PC-3 (cell line): ENCODE measurements around the gene PKLR. TPM values are rescaled to one million over a fixed set of nuclear protein-coding genes. Genes with fewer than 3 reads are reported as not detected.
"Not testable (repeated sequence)": the region's sequence is repeated elsewhere in the genome, so short reads cannot be mapped to it uniquely, and the experiment has no call there.

Source experiments
- ATAC-seq: fragments of 200-7000 bp; cut with Tn5 transposase; 2 replicates; pipeline ENCODE4 v1.9.1; 2020; ENCODE audit warnings: mild to moderate bottlenecking, moderate library complexity
- BruUV-seq: library from RNA; stranded (reverse); fragments of 400-500 nt; replicated peaks from 2 replicates; lab custom pipeline; 2021; lab: Mats Ljungman, UMichigan
- CTCF ChIA-PET: fragments of 300-600 bp; sonication (Branson Sonifier 250); formaldehyde crosslinking; loops from one replicate; lab custom pipeline; 2022; ENCODE audit warnings: antibody characterized with exemption; lab: Charles Lee
- POLR2A ChIA-PET: fragments of 300-600 bp; sonication (Branson Sonifier 250); formaldehyde crosslinking; loops from one replicate; lab custom pipeline; 2022; ENCODE audit warnings: antibody characterized with exemption; ENCODE audit not compliant: unreplicated experiment; lab: Charles Lee
- DNase-seq: peaks from one replicate; pipeline ENCODE4 v3.0.0-alpha.2; 2015
- H2AFZ ChIP-seq: fragments of 300-600 bp; sonication (generic); 2 replicates; pipeline ENCODE4 v1.6.0; 2016; ENCODE audit warnings: antibody characterized with exemption, low read length
- H3F3A ChIP-seq: fragments of 300-600 bp; sonication (generic); one replicate; pipeline ENCODE4 v1.6.0; 2017; ENCODE audit warnings: antibody characterized with exemption, low read length, control low read depth, mild to moderate bottlenecking; ENCODE audit not compliant: unreplicated experiment
- H3K27ac ChIP-seq: fragments of 300-600 bp; sonication (generic); 2 replicates; pipeline ENCODE4 v1.5.1; 2016; ENCODE audit warnings: mild to moderate bottlenecking, low read length
- H3K27me3 ChIP-seq: fragments of 300-600 bp; sonication (generic); 2 replicates; pipeline ENCODE4 v1.6.1; 2016; ENCODE audit warnings: low read length, mixed read lengths
- H3K36me3 ChIP-seq: fragments of 300-600 bp; sonication (generic); 2 replicates; pipeline ENCODE4 v1.6.1; 2016; ENCODE audit warnings: low read depth, mixed run types, low read length, mixed read lengths
- H3K4me1 ChIP-seq: fragments of 300-600 bp; sonication (generic); 2 replicates; pipeline ENCODE4 v1.5.1; 2016; ENCODE audit warnings: low read length; ENCODE audit not compliant: insufficient read depth
- H3K4me2 ChIP-seq: fragments of 300-600 bp; sonication (generic); 2 replicates; pipeline ENCODE4 v1.6.0; 2016; ENCODE audit warnings: low read length
- H3K4me3 ChIP-seq: fragments of 300-600 bp; sonication (generic); 2 replicates; pipeline ENCODE4 v1.5.1; 2016; ENCODE audit warnings: mild to moderate bottlenecking, low read length, mixed read lengths
- H3K79me2 ChIP-seq: fragments of 300-600 bp; sonication (generic); 2 replicates; pipeline ENCODE4 v1.6.1; 2017; ENCODE audit warnings: low read length, mixed read lengths
- H3K9ac ChIP-seq: fragments of 300-600 bp; sonication (generic); 2 replicates; pipeline ENCODE4 v1.6.0; 2016; ENCODE audit warnings: mild to moderate bottlenecking, low read length
- H3K9me2 ChIP-seq: fragments of 300-600 bp; sonication (generic); replicated peaks from 2 replicates; pipeline ENCODE4 v1.6.1; 2016; ENCODE audit warnings: mixed run types, low read length, mixed read lengths
- H3K9me3 ChIP-seq: fragments of 300-600 bp; sonication (generic); 2 replicates; pipeline ENCODE4 v1.6.1; 2016; ENCODE audit warnings: low read length, mixed read lengths
- H4K20me1 ChIP-seq: fragments of 300-600 bp; sonication (generic); 2 replicates; pipeline ENCODE4 v1.6.1; 2016; ENCODE audit warnings: low read length, mixed read lengths
- EZH2 ChIP-seq: fragments of 300-600 bp; sonication (generic); IDR thresholded peaks from one replicate; pipeline ENCODE4 v1.6.1; 2017; ENCODE audit warnings: antibody characterized with exemption, mild to moderate bottlenecking, low read length; ENCODE audit not compliant: unreplicated experiment
- EZH2phosphoT487 ChIP-seq: fragments of 300-600 bp; sonication (generic); IDR thresholded peaks from 2 replicates; pipeline ENCODE4 v1.6.1; 2018; ENCODE audit warnings: mild to moderate bottlenecking, antibody characterized with exemption, low read length, borderline replicate concordance
- intact Hi-C: fragments of 100-400 bp; cut with micrococcal nuclease; formaldehyde crosslinking; loops from 2 replicates; pipeline ENCODE4 v1.9.0; 2023
- total RNA-seq: library from RNA; depleted of rRNA; stranded (reverse); fragments of >200 nt; gene quantifications from 2 replicates; pipeline ENCODE4 v1.2.3, GENCODE V29; 2014
- TF ChIP-seq, protein P1 (sequence below): fragments of 300-600 bp; sonication (generic); conservative IDR thresholded peaks from 2 replicates; pipeline ENCODE4 v1.5.1; 2017; ENCODE audit warnings: antibody characterized with exemption, low read depth, mild to moderate bottlenecking, low read length

PKLR gene
- total RNA-seq, 1 experiment from 2014 or later = not detected

DNA sequence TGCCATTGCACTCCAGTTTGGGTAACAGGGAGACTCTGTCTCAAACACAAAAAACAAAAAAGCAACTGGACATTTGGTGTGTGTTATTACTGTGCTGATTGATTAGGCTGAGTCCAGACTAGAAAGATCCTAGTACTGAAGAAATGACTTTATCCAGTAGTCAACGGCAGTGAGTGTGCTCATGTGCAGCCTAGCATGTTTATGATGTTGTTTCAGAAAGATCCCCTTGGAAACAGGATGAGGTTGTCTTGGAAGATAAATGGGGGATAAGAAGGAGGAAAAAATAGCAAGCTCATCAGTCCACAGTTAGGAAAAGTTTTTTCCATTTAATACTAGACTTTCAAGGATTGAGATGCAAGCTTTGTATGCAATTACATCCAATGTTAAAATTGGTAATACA, 33.7 kb upstream of the PKLR start:
- TF ChIP-seq, protein P1, sequence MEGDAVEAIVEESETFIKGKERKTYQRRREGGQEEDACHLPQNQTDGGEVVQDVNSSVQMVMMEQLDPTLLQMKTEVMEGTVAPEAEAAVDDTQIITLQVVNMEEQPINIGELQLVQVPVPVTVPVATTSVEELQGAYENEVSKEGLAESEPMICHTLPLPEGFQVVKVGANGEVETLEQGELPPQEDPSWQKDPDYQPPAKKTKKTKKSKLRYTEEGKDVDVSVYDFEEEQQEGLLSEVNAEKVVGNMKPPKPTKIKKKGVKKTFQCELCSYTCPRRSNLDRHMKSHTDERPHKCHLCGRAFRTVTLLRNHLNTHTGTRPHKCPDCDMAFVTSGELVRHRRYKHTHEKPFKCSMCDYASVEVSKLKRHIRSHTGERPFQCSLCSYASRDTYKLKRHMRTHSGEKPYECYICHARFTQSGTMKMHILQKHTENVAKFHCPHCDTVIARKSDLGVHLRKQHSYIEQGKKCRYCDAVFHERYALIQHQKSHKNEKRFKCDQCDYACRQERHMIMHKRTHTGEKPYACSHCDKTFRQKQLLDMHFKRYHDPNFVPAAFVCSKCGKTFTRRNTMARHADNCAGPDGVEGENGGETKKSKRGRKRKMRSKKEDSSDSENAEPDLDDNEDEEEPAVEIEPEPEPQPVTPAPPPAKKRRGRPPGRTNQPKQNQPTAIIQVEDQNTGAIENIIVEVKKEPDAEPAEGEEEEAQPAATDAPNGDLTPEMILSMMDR = no peak
- TF ChIP-seq EZH2phosphoT487 = no peak
- no peak for TF ChIP-seq EZH2

DNA sequence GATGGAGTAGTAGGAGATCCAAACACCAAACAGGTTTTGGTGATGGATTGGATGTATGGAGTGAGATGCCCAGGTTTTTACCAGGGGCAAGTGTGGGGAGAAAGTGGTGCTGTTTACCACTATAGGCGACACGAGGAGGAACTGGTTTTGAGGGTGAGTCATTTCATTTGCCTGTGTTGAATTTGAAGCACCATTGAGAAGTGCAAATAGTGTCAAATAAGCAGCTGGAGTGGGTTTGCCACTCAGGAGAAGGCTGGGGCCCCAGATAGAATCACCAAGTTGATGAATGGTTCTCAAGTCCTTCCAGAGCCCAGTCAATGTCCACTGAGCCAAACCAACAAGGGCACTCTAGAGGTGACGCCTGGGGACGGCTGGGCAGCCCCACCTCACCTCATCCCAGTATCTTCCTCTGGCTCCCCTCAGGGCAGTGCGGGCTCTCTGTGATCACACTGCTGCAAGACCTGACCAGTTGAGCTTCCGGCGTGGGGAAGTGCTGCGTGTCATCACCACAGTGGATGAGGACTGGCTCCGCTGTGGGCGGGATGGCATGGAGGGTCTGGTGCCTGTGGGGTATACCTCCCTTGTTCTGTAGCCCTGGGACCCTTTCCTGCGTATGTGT, 28.9 kb upstream of the PKLR start:
- peak; percentile 15; the same call in 1 of the 2 replicates for ATAC-seq
- Histone ChIP-seq H3K79me2 (peaks cover 21% of the 10 kb centered on the region), H3K36me3 (peaks cover 38% of the 10 kb centered on the region), H2AFZ (no peak overlapping the region), H3K9me3 (no peaks in the 10 kb centered on the region), H3K27me3 (no peaks in the 10 kb centered on the region), H3K9me2 (no peaks in the 10 kb centered on the region), H3K4me2 (no peak overlapping the region), H3K9ac (no peak overlapping the region), H3K4me1 (peaks cover 17% of the 10 kb centered on the region; the same call in 1 of the 2 replicates), H3K27ac (no peak overlapping the region), H3F3A (no peaks in the 10 kb centered on the region), H4K20me1 (0 out of 2 replicates have a peak, but pooled peaks cover 3% of the 10 kb centered on the region), H3K4me3 (no peak overlapping the region)
- TF ChIP-seq, protein P1 = no peak
- no peak for TF ChIP-seq EZH2
- TF ChIP-seq EZH2phosphoT487 = no peak
- DNase-seq = peak; percentile 54
- ChIA-PET POLR2A (no interaction called here), CTCF (no interaction called here)
- no TSS peak for BruUV-seq
- intact Hi-C loops = no loop called here

More for the DNA sequence above, 33.7 kb upstream of the PKLR start:
- Histone ChIP-seq H2AFZ (no peak overlapping the region), H3K36me3 (peaks cover 60% of the 10 kb centered on the region), H3K9me2 (no peaks in the 10 kb centered on the region), H3K79me2 (no peaks in the 10 kb centered on the region), H3F3A (peaks cover 5% of the 10 kb centered on the region), H3K9ac (no peak overlapping the region), H3K4me2 (no peak overlapping the region), H3K27ac (no peak overlapping the region), H3K4me3 (no peak overlapping the region), H3K27me3 (no peaks in the 10 kb centered on the region), H3K9me3 (no peaks in the 10 kb centered on the region), H3K4me1 (peaks cover 3% of the 10 kb centered on the region; the same call in 1 of the 2 replicates), H4K20me1 (0 out of 2 replicates have a peak, but pooled peaks cover 3% of the 10 kb centered on the region)
- CTCF ChIA-PET = no interaction called here
- 0 out of 2 replicates have a peak, but pooled peaks have one; percentile 19 for ATAC-seq
- no TSS peak for BruUV-seq
- intact Hi-C loops = no loop called here
- no peak for DNase-seq
- POLR2A ChIA-PET = no interaction called here

DNA sequence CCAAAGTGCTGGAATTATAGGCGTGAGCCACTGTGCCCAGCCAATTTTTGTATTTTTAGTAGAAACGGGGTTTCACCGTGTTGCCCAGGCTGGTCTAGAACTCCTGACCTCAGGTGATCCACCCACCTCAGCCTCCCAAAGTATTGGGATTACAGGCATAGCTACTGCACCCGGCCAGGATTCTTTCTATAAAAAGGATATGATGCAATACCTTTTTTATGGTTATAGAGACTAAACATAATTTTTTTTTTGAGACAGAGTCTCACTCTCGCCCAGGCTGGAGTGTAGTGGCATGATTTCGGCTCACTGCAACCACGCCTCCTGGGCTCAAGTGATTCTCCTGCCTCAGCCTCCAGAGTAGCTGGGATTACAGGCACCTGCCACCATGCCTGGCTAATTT, 27.6 kb upstream of the PKLR start:
- H3K9me2 ChIP-seq, H3K9me3 ChIP-seq, H3K4me3 ChIP-seq, H3K27me3 ChIP-seq, H4K20me1 ChIP-seq, ATAC-seq, H3F3A ChIP-seq, H2AFZ ChIP-seq, DNase-seq, H3K4me2 ChIP-seq, POLR2A ChIA-PET, H3K9ac ChIP-seq, BruUV-seq, H3K27ac ChIP-seq, intact Hi-C loops, CTCF ChIA-PET: not testable (repeated sequence)
- Histone ChIP-seq H3K36me3 (peaks cover 32% of the 10 kb centered on the region), H3K79me2 (peaks cover 29% of the 10 kb centered on the region), H3K4me1 (peaks cover 17% of the 10 kb centered on the region; the same call in 1 of the 2 replicates)
